HCT116 (cell line): ENCODE results near the gene FLVCR1.

Experiments
- POLR2A ChIP-seq: IDR thresholded peaks from 2 replicates; pipeline ENCODE4 v1.7.0; 2011; ENCODE audit warnings: borderline replicate concordance; ENCODE audit not compliant: insufficient read depth, insufficient read length; ENCODE audit errors: extremely low read depth
- SP1 ChIP-seq: IDR thresholded peaks from 2 replicates; pipeline ENCODE4 v1.6.1; 2012; ENCODE audit warnings: low read depth
- ZFX ChIP-seq: fragments of 450-650 bp; IDR thresholded peaks from 2 replicates; pipeline ENCODE4 v1.6.1; 2017

- no peak for TF ChIP-seq ZFX
- no peak for TF ChIP-seq POLR2A
- TF ChIP-seq SP1, result no peak
These were observed 13.9 kb downstream of the FLVCR1 start for GRCh38 chr1:212871976-212872375.
